NCI-H1092 (cell line): ENCODE results near the gene CARS1.
A peak's percentile ranks its signal among the peaks of the same experiment; 100 is the strongest.

Source experiments
- DNase-seq: peaks from one replicate; lab custom pipeline; 2025; lab: John Stamatoyannopoulos, UW

The CARS1 gene

GRCh38 chr11:2991452-2992233 is 65.6 kb downstream of the CARS1 start:
- DNase-seq = peak; percentile 52

GRCh38 chr11:2990617-2991451 is 66.4 kb downstream of the CARS1 start:
- peak; percentile 5 for DNase-seq

DNA sequence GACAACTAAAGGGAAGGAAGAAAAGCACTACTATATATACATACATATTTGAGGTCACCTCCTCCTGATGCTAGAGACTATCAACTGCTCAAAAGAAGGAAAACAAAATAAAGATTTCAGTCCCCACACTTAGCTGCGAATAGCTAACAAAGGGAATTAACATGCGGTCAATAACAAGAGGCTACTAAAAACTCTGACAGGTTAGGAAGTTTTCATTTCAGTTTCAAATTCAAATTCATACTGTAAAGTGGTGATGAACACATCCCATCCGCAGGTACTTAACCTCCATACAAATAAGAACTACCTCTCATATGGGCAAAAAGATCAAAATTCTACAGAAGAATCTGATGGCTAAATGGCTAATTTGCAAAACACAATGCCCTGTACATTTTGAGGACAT is 67.7 kb downstream of the CARS1 start:
- DNase-seq = no peak

DNA sequence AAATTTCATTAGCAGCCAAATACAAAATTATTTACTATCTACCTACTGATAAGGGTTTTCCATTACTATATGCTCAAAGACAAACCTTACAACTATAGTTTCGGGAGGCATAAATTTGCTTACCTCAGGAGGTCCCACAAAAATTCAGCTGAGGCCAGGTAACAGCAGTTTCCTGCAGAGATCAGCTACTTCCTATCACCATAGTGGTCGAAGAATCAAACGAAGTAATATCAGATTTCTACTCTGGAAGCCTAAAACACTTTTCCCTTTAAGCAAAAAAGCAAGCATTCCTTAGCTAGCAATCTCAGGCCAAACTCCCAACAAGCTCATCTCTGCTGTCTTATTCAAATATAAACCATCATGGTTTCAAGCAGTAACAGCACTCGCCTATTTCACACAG is 68.2 kb downstream of the CARS1 start:
- DNase-seq = no peak

GRCh38 chr11:2987881-2988861 is 69.1 kb downstream of the CARS1 start:
- no peak for DNase-seq

- no peak for DNase-seq
These were observed 73.3 kb downstream of the CARS1 start for GRCh38 chr11:2983908-2984307.

- DNase-seq = no peak
These were observed 75.0 kb downstream of the CARS1 start for GRCh38 chr11:2982214-2982613.

DNA sequence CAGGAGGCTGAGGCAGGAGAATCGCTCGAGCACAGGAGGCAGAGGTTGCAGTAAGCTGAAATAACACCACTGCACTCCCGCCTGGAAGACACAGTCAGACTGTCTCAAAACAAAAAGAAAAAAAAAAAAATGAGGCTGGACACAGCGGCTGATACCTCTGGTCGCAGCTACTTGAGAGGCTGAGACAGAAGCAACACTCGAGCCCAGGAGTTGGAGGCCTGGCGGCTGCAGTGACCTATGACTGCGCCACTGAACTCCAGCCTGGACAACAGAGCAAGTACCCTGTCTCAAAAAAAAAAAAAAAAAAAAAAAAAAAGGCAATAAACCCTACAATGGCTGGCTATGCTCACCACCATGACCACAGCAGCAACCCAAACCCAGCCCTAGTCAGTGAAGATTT is 76.1 kb downstream of the CARS1 start:
- no peak for DNase-seq

- DNase-seq = no peak
These were observed 76.9 kb downstream of the CARS1 start for GRCh38 chr11:2980168-2980840.

- no peak for DNase-seq
These were observed 80.1 kb downstream of the CARS1 start for GRCh38 chr11:2977113-2977512.

GRCh38 chr11:2976294-2977063 is 80.7 kb downstream of the CARS1 start:
- DNase-seq = no peak

GRCh38 chr11:2975594-2975993 is 81.6 kb downstream of the CARS1 start:
- no peak for DNase-seq

GRCh38 chr11:2974272-2974671 is 83.0 kb downstream of the CARS1 start:
- DNase-seq = no peak

DNA sequence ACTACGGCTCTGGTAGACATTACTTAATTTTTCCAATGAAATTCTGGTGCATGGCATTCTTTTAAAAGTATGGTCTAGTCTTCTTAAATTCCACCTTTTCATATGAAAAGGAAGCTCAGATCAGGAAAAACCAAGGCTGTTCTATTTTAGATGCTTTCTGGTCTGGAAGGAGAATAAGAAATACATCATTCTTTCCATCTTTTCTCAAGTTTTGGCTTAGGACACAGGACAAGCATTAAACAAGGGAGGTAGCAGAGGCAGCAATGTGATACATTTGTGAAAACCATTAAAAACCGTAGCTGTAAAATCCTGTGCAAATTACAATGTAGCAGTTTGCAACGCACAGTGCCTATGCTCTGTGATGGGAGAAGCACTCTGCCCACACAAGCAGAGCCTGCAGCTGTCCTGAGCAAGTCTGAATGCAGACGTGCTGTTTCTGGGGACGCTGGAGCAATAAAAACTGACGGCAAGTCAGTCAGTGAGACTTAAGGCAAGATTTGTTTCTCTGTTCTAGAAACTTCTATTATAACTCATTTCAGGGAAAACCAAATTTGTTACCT is 88.8 kb downstream of the CARS1 start:
- no peak for DNase-seq

GRCh38 chr11:2964782-2965181 is 92.4 kb downstream of the CARS1 start:
- DNase-seq = no peak

- no peak for DNase-seq
These were observed 93.5 kb downstream of the CARS1 start for GRCh38 chr11:2963761-2964160.

DNA sequence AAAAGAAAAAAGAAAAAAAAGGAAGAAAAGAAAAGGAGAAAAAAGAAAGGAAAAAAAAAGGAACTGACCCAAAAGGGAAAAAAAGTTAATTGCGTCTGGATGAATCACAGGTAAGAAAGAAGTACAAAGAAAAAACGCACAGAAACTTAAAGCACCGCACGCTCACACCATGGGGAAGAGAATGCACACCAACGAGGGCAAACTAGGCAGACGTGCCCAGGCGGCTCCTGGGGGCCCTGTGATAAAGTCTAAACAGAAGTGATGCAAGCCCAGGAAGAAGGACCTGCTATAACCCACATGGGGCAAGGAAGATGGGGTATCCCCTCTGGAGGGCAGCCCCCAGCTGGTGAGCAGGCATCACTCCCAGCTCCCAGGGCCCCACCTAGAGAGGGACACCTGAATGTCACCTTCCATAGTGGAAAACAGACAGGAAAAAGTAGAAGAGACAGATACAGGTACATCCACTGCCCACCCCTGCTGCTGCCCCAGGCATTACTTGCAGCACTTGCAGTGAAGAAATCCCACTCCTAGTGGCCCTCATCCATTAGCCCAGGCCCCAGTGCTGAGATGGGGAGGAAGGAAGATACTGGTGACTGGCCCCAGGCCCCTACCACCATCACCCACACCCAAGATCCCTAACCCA is 94.0 kb downstream of the CARS1 start:
- DNase-seq = no peak

DNA sequence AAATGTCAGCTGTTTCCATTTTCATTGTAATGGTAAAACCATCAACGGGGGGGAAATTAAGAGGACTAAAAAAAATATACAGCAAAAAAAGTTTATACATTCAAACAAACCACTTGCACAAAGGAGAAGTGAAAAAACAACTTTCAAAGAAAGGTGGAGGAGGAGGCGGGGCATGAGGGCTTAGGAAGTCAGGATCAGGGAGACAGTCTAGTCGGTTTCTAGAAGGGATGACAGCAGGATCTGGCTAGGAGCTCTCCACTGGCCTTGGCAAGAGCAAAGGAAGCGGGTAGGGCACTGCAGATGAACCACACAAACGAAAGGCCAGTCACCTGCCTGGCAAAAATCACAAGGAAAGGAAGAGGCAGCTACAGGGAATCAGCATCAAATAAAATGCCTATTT is 96.1 kb downstream of the CARS1 start:
- DNase-seq = no peak

DNA sequence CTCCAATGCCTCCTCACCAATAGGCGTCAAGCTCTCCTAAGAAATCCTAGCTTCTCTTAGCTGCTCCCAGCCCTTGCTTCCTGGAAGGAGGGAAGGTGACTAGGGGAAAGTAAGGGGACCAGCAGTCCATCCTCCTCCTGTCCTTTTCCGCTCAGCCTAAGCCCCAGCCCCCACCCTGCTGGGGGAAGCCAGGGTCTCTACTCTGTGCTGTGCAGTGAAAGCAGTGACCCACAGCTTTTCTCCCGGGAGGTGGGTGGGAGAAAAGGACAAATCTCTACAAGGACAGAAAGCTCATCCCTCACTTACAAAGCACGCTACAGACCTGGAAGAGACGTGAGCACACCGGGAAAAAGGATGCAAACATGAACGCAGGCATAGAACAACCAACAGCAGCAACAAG is 97.1 kb downstream of the CARS1 start:
- DNase-seq = no peak

DNA sequence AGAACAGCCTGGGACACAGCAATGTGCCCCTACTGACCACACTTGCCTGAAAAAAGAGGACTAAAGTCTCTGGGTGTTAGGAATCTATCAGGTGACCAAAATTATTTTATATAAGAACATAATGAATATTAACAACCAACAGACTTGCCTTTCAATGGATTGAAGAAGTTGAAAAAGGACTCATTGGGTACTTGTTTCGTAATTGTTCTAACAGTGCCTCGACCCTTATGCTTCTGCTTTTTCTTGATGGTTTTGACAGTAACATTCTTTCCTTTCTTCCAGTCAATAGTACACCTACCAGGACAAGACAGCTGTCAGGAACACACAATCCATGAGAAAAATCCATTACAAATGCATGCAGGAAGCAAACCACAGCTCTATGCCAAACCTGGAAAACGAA is 99.0 kb downstream of the CARS1 start:
- DNase-seq = no peak
